Caco-2 (cell line): ENCODE measurements around the gene AUTS2. TPM values are rescaled to one million over a fixed set of nuclear protein-coding genes. Genes with fewer than 3 reads are reported as not detected.

ENCODE experiments used
- BruUV-seq: library from RNA; stranded (reverse); fragments of 400-500 nt; replicated peaks from 2 replicates; lab custom pipeline; 2021; lab: Mats Ljungman, UMichigan
- CTCF ChIA-PET: fragments of 300-600 bp; sonication (Branson Sonifier 250); formaldehyde crosslinking; loops from one replicate; lab custom pipeline; 2022; ENCODE audit warnings: antibody characterized with exemption; lab: Charles Lee
- POLR2A ChIA-PET: fragments of 300-600 bp; sonication (Branson Sonifier 250); formaldehyde crosslinking; loops from one replicate; lab custom pipeline; 2022; ENCODE audit warnings: antibody characterized with exemption; lab: Charles Lee
- DNase-seq, 2 experiments: peaks; one replicate each; pipeline versions ENCODE4 v3.0.0 to v3.0.0-alpha.2; 2020 to 2022
- H3K27me3 ChIP-seq: replicated peaks from 2 replicates; pipeline ENCODE4 v1.6.0; 2011; ENCODE audit warnings: low read length; ENCODE audit not compliant: control insufficient read depth, insufficient read depth
- H3K36me3 ChIP-seq: 2 replicates; pipeline ENCODE4 v1.5.1; 2011; ENCODE audit warnings: low read length; ENCODE audit not compliant: control insufficient read depth, insufficient read depth
- H3K4me1 ChIP-seq: fragments of 250-450 bp; sonication (Bioruptor Pico); 2 replicates; pipeline ENCODE4 v1.5.1; 2020; ENCODE audit warnings: mild to moderate bottlenecking
- H3K4me3 ChIP-seq: 2 replicates; pipeline ENCODE4 v1.5.1; 2011; ENCODE audit warnings: low read depth, mild to moderate bottlenecking, control low read depth, low read length
- H3K9me3 ChIP-seq: fragments of 250-450 bp; sonication (Bioruptor Pico); 2 replicates; pipeline ENCODE4 v1.5.1; 2020; ENCODE audit warnings: mild to moderate bottlenecking, moderate library complexity
- H3K27ac Mint-ChIP-seq: one replicate; pipeline ENCODE4 v1.8.0; 2022; ENCODE audit warnings: mixed read lengths; ENCODE audit not compliant: unreplicated experiment
- H3K27me3 Mint-ChIP-seq: one replicate; pipeline ENCODE4 v1.8.0; 2022; ENCODE audit warnings: mixed read lengths; ENCODE audit not compliant: insufficient read depth, unreplicated experiment
- H3K36me3 Mint-ChIP-seq: one replicate; pipeline ENCODE4 v1.8.0; 2022; ENCODE audit warnings: mild to moderate bottlenecking, mixed read lengths; ENCODE audit not compliant: insufficient read depth, unreplicated experiment
- H3K4me1 Mint-ChIP-seq: one replicate; pipeline ENCODE4 v1.8.0; 2022; ENCODE audit warnings: low read depth, mixed read lengths; ENCODE audit not compliant: unreplicated experiment
- H3K4me3 Mint-ChIP-seq: one replicate; pipeline ENCODE4 v1.8.0; 2022; ENCODE audit warnings: mild to moderate bottlenecking, moderate library complexity, mixed read lengths; ENCODE audit not compliant: unreplicated experiment
- H3K9me3 Mint-ChIP-seq: one replicate; pipeline ENCODE4 v1.8.0; 2022; ENCODE audit warnings: mixed read lengths; ENCODE audit not compliant: unreplicated experiment
- CTCF ChIP-seq, 2 experiments: fragments of 200-600 bp in 1 of 2; IDR thresholded peaks; 1 replicate in 1 of 2; 2 replicates in 1 of 2; pipeline versions ENCODE4 v1.5.1 to v1.8.0; 2011 to 2022; ENCODE audit warnings: antibody characterized with exemption in 1 of 2, control low read depth in 1 of 2, inconsistent platforms in 1 of 2, low read depth in 1 of 2, low read length in 1 of 2, mild to moderate bottlenecking in 1 of 2, moderate library complexity in 1 of 2; ENCODE audit not compliant: insufficient read depth in 1 of 2, severe bottlenecking in 1 of 2, unreplicated experiment in 1 of 2
- intact Hi-C: fragments of 100-400 bp; cut with micrococcal nuclease; formaldehyde crosslinking; loops from one replicate; pipeline ENCODE4 v1.10.0; 2022; ENCODE audit not compliant: unreplicated experiment
- total RNA-seq: library from RNA; stranded (reverse); gene quantifications from 2 replicates; pipeline ENCODE4 v1.2.3, GENCODE V29; 2022

Gene AUTS2
- total RNA-seq, 1 experiment from 2014 or later, result 37.1 TPM

DNA sequence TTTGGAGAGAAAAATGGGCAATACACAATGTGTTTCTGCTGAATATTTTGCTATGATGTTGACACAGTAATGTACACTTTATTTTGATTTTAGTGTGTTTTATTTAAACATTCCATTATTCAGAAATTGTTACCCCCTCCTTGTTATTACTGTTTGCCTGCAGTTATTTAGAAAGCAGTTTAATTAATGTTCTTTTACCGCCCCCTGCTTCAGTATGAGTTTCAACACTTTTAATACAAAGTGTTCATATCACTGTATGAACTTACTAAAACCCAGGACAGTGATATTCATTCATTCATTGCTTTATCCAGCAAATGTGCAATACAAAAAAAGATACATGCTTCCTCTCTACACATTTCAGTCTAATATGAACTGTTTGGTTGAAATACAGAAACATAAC is 159.3 kb downstream of the AUTS2 start:
- Mint-ChIP-seq H3K27ac (no peak overlapping the region), H3K4me3 (no peak overlapping the region), H3K4me1 (peaks cover 19% of the 10 kb centered on the region), H3K27me3 (no peaks in the 10 kb centered on the region), H3K36me3 (no peaks in the 10 kb centered on the region), H3K9me3 (no peaks in the 10 kb centered on the region)
- intact Hi-C loops, result loop anchor here (2.0 kb wide), 1 partner anchor 15 kb away; no protein-coding TSS in a partner anchor
- BruUV-seq, result no TSS peak
- POLR2A ChIA-PET, result no interaction called here
- H3K27me3 ChIP-seq, result no peaks in the 10 kb centered on the region
- CTCF ChIA-PET, result no interaction called here
- no peak overlapping the region for H3K4me3 ChIP-seq
- DNase-seq, result no peak
- H3K4me1 ChIP-seq, result no peaks in the 10 kb centered on the region; the same call in 1 of the 2 replicates
- no peaks in the 10 kb centered on the region for H3K36me3 ChIP-seq
- TF ChIP-seq CTCF (IDR thresholded peaks at IDR 0.05; ENCODE audit: insufficient read depth in 1 of 2, low read depth in 1 of 2, low read length in 1 of 2, severe bottlenecking in 1 of 2, unreplicated experiment in 1 of 2), result no peak
- H3K9me3 ChIP-seq, result no peaks in the 10 kb centered on the region

DNA sequence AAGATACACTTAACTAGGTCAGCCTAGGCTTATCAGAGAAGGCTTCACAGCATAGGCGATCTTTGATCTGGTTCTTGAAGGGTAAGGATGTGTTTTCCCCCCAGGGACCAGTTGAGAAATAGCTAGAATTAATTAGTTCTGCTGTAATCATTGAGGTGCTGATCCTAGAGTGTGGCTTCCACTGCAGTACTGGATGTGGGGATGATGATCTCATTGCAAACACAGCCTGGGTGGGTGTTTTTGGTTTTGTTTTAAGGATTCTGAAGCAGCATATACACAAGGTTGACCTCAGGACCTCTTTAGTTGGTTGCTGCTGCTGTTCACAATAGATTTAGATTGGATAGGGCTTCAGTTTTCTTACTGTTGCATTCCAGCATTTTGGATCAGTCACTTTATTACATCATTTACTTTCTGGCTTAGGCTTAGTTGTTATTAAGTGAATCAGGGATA is 159.7 kb downstream of the AUTS2 start:
- no TSS peak for BruUV-seq
- no peak for TF ChIP-seq CTCF (IDR thresholded peaks at IDR 0.05; ENCODE audit: insufficient read depth in 1 of 2, low read depth in 1 of 2, low read length in 1 of 2, severe bottlenecking in 1 of 2, unreplicated experiment in 1 of 2)

DNA sequence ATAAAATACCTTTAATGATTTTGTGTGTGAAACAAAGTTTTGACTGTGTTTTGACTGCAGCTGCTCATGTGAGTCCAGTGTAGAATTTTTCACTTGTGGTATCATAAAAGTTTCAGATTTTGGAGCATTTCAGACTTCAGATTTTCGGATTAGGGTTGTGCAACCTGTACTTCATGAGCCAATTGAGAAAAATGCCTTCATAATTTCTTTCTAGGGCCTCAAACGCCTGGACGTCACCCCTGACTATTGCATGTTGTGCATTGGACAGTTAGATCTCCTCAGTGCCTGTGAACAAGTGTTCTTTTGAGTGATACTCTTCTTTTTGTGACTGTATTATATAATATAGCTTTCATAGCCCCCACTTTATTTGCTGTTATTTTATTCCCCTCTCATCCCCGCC is 161.1 kb downstream of the AUTS2 start:
- Mint-ChIP-seq H3K9me3 (no peaks in the 10 kb centered on the region), H3K27ac (no peak overlapping the region), H3K36me3 (no peaks in the 10 kb centered on the region), H3K27me3 (no peaks in the 10 kb centered on the region), H3K4me1 (peaks cover 19% of the 10 kb centered on the region), H3K4me3 (no peak overlapping the region)
- Histone ChIP-seq H3K36me3 (no peaks in the 10 kb centered on the region), H3K27me3 (no peaks in the 10 kb centered on the region), H3K9me3 (no peaks in the 10 kb centered on the region), H3K4me1 (no peaks in the 10 kb centered on the region; the same call in 1 of the 2 replicates), H3K4me3 (no peak overlapping the region)
- ChIA-PET CTCF (no interaction called here), POLR2A (no interaction called here)
- intact Hi-C loops, result no loop called here
- no TSS peak for BruUV-seq
- DNase-seq, result no peak
- TF ChIP-seq CTCF (IDR thresholded peaks at IDR 0.05; ENCODE audit: insufficient read depth in 1 of 2, low read depth in 1 of 2, low read length in 1 of 2, severe bottlenecking in 1 of 2, unreplicated experiment in 1 of 2), result no peak

More for the DNA sequence above, 159.7 kb downstream of the AUTS2 start:
- POLR2A ChIA-PET, result no interaction called here
- Histone ChIP-seq H3K4me1 (no peaks in the 10 kb centered on the region; the same call in 1 of the 2 replicates), H3K36me3 (no peaks in the 10 kb centered on the region), H3K9me3 (no peaks in the 10 kb centered on the region), H3K4me3 (no peak overlapping the region), H3K27me3 (no peaks in the 10 kb centered on the region)
- Mint-ChIP-seq H3K36me3 (no peaks in the 10 kb centered on the region), H3K9me3 (no peaks in the 10 kb centered on the region), H3K27ac (no peak overlapping the region), H3K4me1 (peaks cover 19% of the 10 kb centered on the region), H3K4me3 (no peak overlapping the region), H3K27me3 (no peaks in the 10 kb centered on the region)
- no peak for DNase-seq
- intact Hi-C loops, result loop anchor here (2.0 kb wide), 1 partner anchor 15 kb away; no protein-coding TSS in a partner anchor
- CTCF ChIA-PET, result interaction anchor here (0.7 kb wide), 1 partner anchor 15 kb away, joined by 3 read pairs; no protein-coding TSS in a partner anchor
